NCI-H1417 treated with DMSO at 0.1 percent for 48 hours (cell line): Measurements from ENCODE around the gene CLEC17A.
A peak's percentile ranks its signal among the peaks of the same experiment; 100 is the strongest.
"Not testable (repeated sequence)": the region's sequence is repeated elsewhere in the genome, so short reads cannot be mapped to it uniquely, and the experiment has no call there.

Experiments
- DNase-seq: peaks from one replicate; lab custom pipeline; 2025; lab: John Stamatoyannopoulos, UW

The CLEC17A gene

GRCh38 chr19:14559916-14560775 lies 22.7 kb upstream of the CLEC17A start:
- DNase-seq = no peak

GRCh38 chr19:14560776-14561108 lies 22.1 kb upstream of the CLEC17A start:
- DNase-seq = no peak

- no peak for DNase-seq
Observed at GRCh38 chr19:14561249-14561648, 21.6 kb upstream of the CLEC17A start.

GRCh38 chr19:14561847-14562351 lies 21.0 kb upstream of the CLEC17A start:
- no peak for DNase-seq

- no peak for DNase-seq
Observed at GRCh38 chr19:14562660-14563589, 20.0 kb upstream of the CLEC17A start.

GRCh38 chr19:14563590-14563926 lies 19.3 kb upstream of the CLEC17A start:
- no peak for DNase-seq

GRCh38 chr19:14563989-14564651 lies 18.8 kb upstream of the CLEC17A start:
- DNase-seq = no peak

GRCh38 chr19:14564652-14565297 lies 18.1 kb upstream of the CLEC17A start:
- DNase-seq = not testable (repeated sequence)

- no peak for DNase-seq
Observed at GRCh38 chr19:14565298-14565679, 17.6 kb upstream of the CLEC17A start.

GRCh38 chr19:14565765-14566711 lies 16.8 kb upstream of the CLEC17A start:
- no peak for DNase-seq

GRCh38 chr19:14566712-14567077 lies 16.2 kb upstream of the CLEC17A start:
- no peak for DNase-seq

- DNase-seq = no peak
Observed at GRCh38 chr19:14567079-14567478, 15.8 kb upstream of the CLEC17A start.

- DNase-seq = no peak
Observed at GRCh38 chr19:14570864-14571527, 11.9 kb upstream of the CLEC17A start.

GRCh38 chr19:14571695-14572490 lies 11.0 kb upstream of the CLEC17A start, which contains the start of gene NDUFB7:
TSS of gene NDUFB7 (minus strand) at chr19:14572066. CDS start at chr19:14572000, 66 bp downstream.
- DNase-seq = peak; percentile 86

GRCh38 chr19:14575428-14575980 lies 7.4 kb upstream of the CLEC17A start:
- DNase-seq = no peak

GRCh38 chr19:14576363-14576762 lies 6.5 kb upstream of the CLEC17A start:
- no peak for DNase-seq

GRCh38 chr19:14577264-14577663 lies 5.6 kb upstream of the CLEC17A start:
- no peak for DNase-seq

GRCh38 chr19:14577885-14578427 lies 4.9 kb upstream of the CLEC17A start:
- no peak for DNase-seq
